ENCODE data around the gene SLC6A18.

- TF ChIP-seq CTCF (IDR thresholded peaks at IDR 0.05; ENCODE audit: low read length) (no peak), EZH2 (optimal IDR thresholded peaks at IDR 0.05; ENCODE audit: low read depth, low read length) (no peak), EZH2phosphoT487 (IDR thresholded peaks at IDR 0.05; ENCODE audit: low read length) (no peak)
Observed at GRCh38 chr5:1229822-1230221, 4.6 kb downstream of the SLC6A18 start.
